Fibroblast of lung (primary cell): ENCODE results near the gene MKI67. TPM values are rescaled to one million over a fixed set of nuclear protein-coding genes. Genes with fewer than 3 reads are reported as not detected.

ENCODE experiments used
- DNase-seq, 2 donors: peaks; one replicate each; pipeline versions ENCODE4 v3.0.0 to v3.0.0-alpha.2; 2010; ENCODE audit warnings: low read depth in 2 of 2
- H2AFZ ChIP-seq: 2 replicates; pipeline ENCODE4 v1.5.1; 2012; ENCODE audit warnings: low read length, control low read depth, inconsistent platforms
- H3K27ac ChIP-seq: 2 replicates; pipeline ENCODE4 v1.5.1; 2011; ENCODE audit warnings: low read length, control low read depth; ENCODE audit not compliant: insufficient read depth
- H3K27me3 ChIP-seq: 2 replicates; pipeline ENCODE4 v1.5.1; 2011; ENCODE audit warnings: mild to moderate bottlenecking, low read length; ENCODE audit not compliant: control insufficient read depth, insufficient read depth
- H3K36me3 ChIP-seq: 2 replicates; pipeline ENCODE4 v1.5.1; 2011; ENCODE audit warnings: low read length; ENCODE audit not compliant: control insufficient read depth, insufficient read depth
- H3K4me1 ChIP-seq: 2 replicates; pipeline ENCODE4 v1.5.1; 2011; ENCODE audit warnings: low read length; ENCODE audit not compliant: control insufficient read depth, insufficient read depth; ENCODE audit errors: extremely low read depth
- H3K4me2 ChIP-seq: 2 replicates; pipeline ENCODE4 v1.5.1; 2011; ENCODE audit warnings: low read length, control low read depth; ENCODE audit not compliant: insufficient read depth; ENCODE audit errors: extremely low read depth
- H3K4me3 ChIP-seq, 4 experiments: fragments of 200-600 bp in 1 of 4; sonication (generic) in 1 of 4; replicated peaks in 1 of 4; 2 replicates each; pipeline ENCODE4 v1.5.1; 2011 to 2016; ENCODE audit warnings: low read length in 4 of 4, low read depth in 3 of 4, mild to moderate bottlenecking in 3 of 4, control low read depth in 2 of 4, inconsistent platforms in 1 of 4, mixed read lengths in 1 of 4; ENCODE audit not compliant: insufficient read depth in 1 of 4; ENCODE audit errors: control extremely low read depth in 1 of 4
- H3K79me2 ChIP-seq: 2 replicates; pipeline ENCODE4 v1.5.1; 2012; ENCODE audit warnings: mild to moderate bottlenecking, low read length, inconsistent platforms; ENCODE audit not compliant: control insufficient read depth, insufficient read depth
- H3K9ac ChIP-seq: 2 replicates; pipeline ENCODE4 v1.5.1; 2011; ENCODE audit warnings: mild to moderate bottlenecking, low read length, control low read depth; ENCODE audit not compliant: insufficient read depth
- H3K9me3 ChIP-seq: 2 replicates; pipeline ENCODE4 v1.5.1; 2012; ENCODE audit warnings: low read depth, low read length; ENCODE audit not compliant: control insufficient read depth, insufficient read depth
- H4K20me1 ChIP-seq: 2 replicates; pipeline ENCODE4 v1.5.1; 2011; ENCODE audit warnings: low read length; ENCODE audit not compliant: control insufficient read depth, insufficient read depth; ENCODE audit errors: extremely low read depth
- EZH2 ChIP-seq: IDR thresholded peaks from 2 replicates; pipeline ENCODE4 v1.5.1; 2012; ENCODE audit warnings: low read length, control low read depth, mild to moderate bottlenecking; ENCODE audit errors: missing control alignments
- polyA plus RNA-seq, 2 donors: library from polyadenylated mRNA; depleted of rRNA in 1 of 2; stranded (reverse) in 1 of 2; unstranded in 1 of 2; fragments of >200 nt; gene quantifications; 2 replicates each; pipeline ENCODE4 v1.2.1, GENCODE V29; 2011 to 2012; ENCODE audit warnings: missing spikeins in 1 of 2
- total RNA-seq: library from RNA; depleted of rRNA; stranded (reverse); fragments of >200 nt; gene quantifications from 2 replicates; pipeline ENCODE4 v1.2.1, GENCODE V29; 2014
- TF ChIP-seq, protein P1 (sequence below), 2 donors: IDR thresholded peaks in 1 of 2; conservative IDR thresholded peaks in 1 of 2; 1 replicate in 1 of 2; 2 replicates in 1 of 2; pipeline ENCODE4 v1.5.1; 2011 to 2012; ENCODE audit warnings: low read length in 2 of 2, control low read depth in 1 of 2, inconsistent platforms in 1 of 2, low read depth in 1 of 2, mild to moderate bottlenecking in 1 of 2

The MKI67 gene
- total and polyA plus RNA-seq, 2 donors (not counting 1 experiment from before 2014, with no cell fraction given), result 4.3 to 6.4 TPM

DNA sequence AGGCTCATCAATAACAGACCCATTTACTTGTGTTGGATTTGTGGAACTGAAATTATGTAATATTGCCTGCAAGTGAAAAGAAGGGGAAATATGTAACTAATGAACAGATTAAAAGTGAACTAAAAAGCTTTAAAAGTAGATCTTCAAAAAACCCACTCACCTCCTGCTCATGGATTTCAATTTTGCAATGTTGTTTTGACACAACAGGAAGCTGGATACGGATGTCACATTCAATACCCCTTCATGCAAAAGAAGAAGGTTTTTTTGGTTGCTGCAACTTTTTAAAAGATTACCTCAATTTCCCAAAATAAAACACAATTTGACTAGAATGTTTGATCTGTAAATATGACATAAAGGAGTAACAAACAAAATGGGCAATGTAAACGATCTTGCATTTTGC, 3.3 kb downstream of the MKI67 start:
- H3K4me1 ChIP-seq, result peaks cover 3% of the 10 kb centered on the region
- H4K20me1 ChIP-seq, result no peaks in the 10 kb centered on the region
- H3K9ac ChIP-seq, result no peak overlapping the region
- no peak overlapping the region for H3K4me2 ChIP-seq
- H3K27ac ChIP-seq, result no peak overlapping the region
- no peak overlapping the region for H3K4me3 ChIP-seq
- H2AFZ ChIP-seq, result peak overlapping the region; percentile 31
- H3K9me3 ChIP-seq, result no peaks in the 10 kb centered on the region
- H3K36me3 ChIP-seq, result no peaks in the 10 kb centered on the region
- no peaks in the 10 kb centered on the region for H3K27me3 ChIP-seq
- no peak for DNase-seq
- H3K79me2 ChIP-seq, result peaks cover 72% of the 10 kb centered on the region
- no peak for TF ChIP-seq EZH2
- TF ChIP-seq, protein P1, sequence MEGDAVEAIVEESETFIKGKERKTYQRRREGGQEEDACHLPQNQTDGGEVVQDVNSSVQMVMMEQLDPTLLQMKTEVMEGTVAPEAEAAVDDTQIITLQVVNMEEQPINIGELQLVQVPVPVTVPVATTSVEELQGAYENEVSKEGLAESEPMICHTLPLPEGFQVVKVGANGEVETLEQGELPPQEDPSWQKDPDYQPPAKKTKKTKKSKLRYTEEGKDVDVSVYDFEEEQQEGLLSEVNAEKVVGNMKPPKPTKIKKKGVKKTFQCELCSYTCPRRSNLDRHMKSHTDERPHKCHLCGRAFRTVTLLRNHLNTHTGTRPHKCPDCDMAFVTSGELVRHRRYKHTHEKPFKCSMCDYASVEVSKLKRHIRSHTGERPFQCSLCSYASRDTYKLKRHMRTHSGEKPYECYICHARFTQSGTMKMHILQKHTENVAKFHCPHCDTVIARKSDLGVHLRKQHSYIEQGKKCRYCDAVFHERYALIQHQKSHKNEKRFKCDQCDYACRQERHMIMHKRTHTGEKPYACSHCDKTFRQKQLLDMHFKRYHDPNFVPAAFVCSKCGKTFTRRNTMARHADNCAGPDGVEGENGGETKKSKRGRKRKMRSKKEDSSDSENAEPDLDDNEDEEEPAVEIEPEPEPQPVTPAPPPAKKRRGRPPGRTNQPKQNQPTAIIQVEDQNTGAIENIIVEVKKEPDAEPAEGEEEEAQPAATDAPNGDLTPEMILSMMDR (conservative IDR thresholded peaks at IDR 0.05 in 1 of 2, IDR thresholded peaks at IDR 0.05 in 1 of 2; ENCODE audit: low read depth in 1 of 2, low read length in 2 of 2), result no peak

DNA sequence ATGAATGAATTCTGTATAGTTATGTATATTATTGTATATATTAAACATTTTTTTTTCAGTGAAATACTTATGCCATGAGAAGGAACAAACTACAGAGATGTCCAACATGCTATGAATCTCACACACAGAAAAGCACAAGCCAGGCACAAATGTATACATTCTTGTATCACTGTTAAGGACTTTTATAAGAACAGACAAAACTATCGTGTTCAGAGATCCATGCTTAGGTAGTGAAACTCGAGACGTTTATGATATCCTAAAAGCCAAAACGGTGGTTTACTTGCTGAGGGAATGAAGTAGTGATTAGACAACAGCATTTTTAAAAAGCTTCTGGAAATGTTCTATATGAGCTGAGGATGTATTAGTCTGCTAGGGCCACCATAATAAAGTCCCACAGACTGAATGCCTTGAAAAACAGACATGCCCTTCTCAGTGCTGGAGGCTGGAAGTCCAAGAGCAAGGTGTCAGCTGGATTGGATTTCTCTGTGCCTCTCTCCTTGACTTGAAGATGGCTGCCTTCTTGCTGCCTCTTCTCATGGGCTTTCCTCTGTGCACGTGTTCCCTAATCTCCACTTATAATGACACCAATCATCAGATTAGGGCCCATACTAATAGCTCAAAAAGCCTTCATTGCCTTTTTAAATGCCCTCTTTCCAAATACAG, 4.3 kb downstream of the MKI67 start:
- TF ChIP-seq, protein P1 (conservative IDR thresholded peaks at IDR 0.05 in 1 of 2, IDR thresholded peaks at IDR 0.05 in 1 of 2; ENCODE audit: low read depth in 1 of 2, low read length in 2 of 2), result no peak
- TF ChIP-seq EZH2, result no peak
- H3K9me3 ChIP-seq, result no peaks in the 10 kb centered on the region
- H2AFZ ChIP-seq, result peak overlapping the region; percentile 30
- H3K27ac ChIP-seq, result no peak overlapping the region
- H3K79me2 ChIP-seq, result peaks cover 76% of the 10 kb centered on the region
- no peak for DNase-seq
- no peak overlapping the region for H3K9ac ChIP-seq
- peaks cover 3% of the 10 kb centered on the region for H3K4me1 ChIP-seq
- no peaks in the 10 kb centered on the region for H3K36me3 ChIP-seq
- H3K4me3 ChIP-seq, result no peak overlapping the region
- H3K4me2 ChIP-seq, result no peak overlapping the region
- H3K27me3 ChIP-seq, result no peaks in the 10 kb centered on the region
- H4K20me1 ChIP-seq, result no peaks in the 10 kb centered on the region

DNA sequence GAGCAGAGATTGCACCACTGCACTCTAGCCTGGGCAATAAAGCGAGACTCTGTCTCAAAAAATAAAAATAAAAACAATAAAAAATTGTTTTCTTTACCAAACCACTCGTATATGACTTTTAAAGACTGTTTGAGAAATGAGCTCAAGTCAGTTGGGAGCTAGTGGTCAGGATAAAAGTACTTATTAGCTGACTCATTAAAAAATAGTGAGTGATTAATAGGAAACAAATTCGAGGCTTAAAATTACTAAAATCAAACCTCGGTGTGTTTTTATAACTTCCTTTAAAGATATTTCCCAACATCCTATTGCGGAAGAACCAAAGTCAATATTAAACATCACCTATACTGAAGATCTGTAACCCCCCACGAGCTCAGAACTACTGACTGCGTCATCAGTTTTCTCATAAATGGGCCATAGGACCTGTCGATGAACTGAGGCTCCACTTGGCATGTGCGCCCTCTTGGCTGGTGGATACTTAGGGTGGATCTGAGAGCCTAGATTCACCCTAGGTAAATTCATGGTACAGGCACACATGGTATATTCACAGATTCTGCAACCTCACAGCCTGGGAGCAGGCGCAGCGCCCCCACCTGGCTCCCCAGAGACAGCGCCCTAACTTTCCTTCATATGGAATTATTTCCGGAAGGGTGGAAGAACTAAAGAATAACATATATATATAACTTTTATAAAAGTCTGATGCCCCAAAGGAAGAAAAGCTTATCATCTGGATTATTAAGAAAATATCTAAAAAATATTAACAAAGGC, 9.2 kb downstream of the MKI67 start:
- DNase-seq, result no peak
- H2AFZ ChIP-seq, result no peak overlapping the region
- no peaks in the 10 kb centered on the region for H3K4me1 ChIP-seq
- no peak overlapping the region for H3K4me3 ChIP-seq
- peaks cover 5% of the 10 kb centered on the region for H3K36me3 ChIP-seq
- TF ChIP-seq, protein P1 (conservative IDR thresholded peaks at IDR 0.05 in 1 of 2, IDR thresholded peaks at IDR 0.05 in 1 of 2; ENCODE audit: low read depth in 1 of 2, low read length in 2 of 2), result no peak
- TF ChIP-seq EZH2, result no peak
- no peak overlapping the region for H3K9ac ChIP-seq
- H3K27me3 ChIP-seq, result no peaks in the 10 kb centered on the region
- H3K27ac ChIP-seq, result no peak overlapping the region
- peaks cover 40% of the 10 kb centered on the region for H3K79me2 ChIP-seq
- H3K9me3 ChIP-seq, result no peaks in the 10 kb centered on the region
- H4K20me1 ChIP-seq, result no peaks in the 10 kb centered on the region
- no peak overlapping the region for H3K4me2 ChIP-seq
